Measurements from ENCODE around the gene CLCA4. TPM values are rescaled to one million over a fixed set of nuclear protein-coding genes. Genes with fewer than 3 reads are reported as not detected.

Gene CLCA4
- total and polyA plus RNA-seq, 2 experiments from 2014 or later, result not detected

- H3K4me1 ChIP-seq (ENCODE audit: insufficient read depth), result peaks cover 11% of the 10 kb centered on the region
- no peak overlapping the region for H3K4me3 ChIP-seq
- in situ Hi-C loops (cut with MboI), result loop anchor here (10.0 to 25.0 kb wide), 2 partner anchors 118 to 584 kb away; no protein-coding TSS in a partner anchor
- H3K9me2 ChIP-seq (ENCODE audit: insufficient read depth), result no peaks in the 10 kb centered on the region
- no peaks in the 10 kb centered on the region for H4K20me1 ChIP-seq (ENCODE audit: insufficient read depth)
- peaks cover 23% of the 10 kb centered on the region for H3F3A ChIP-seq (ENCODE audit: insufficient read depth)
- H3K79me2 ChIP-seq (ENCODE audit: insufficient read depth), result no peaks in the 10 kb centered on the region
- H2AFZ ChIP-seq, result no peak overlapping the region
- TF ChIP-seq EZH2 (IDR thresholded peaks at IDR 0.05; ENCODE audit: insufficient read depth, poor library complexity, severe bottlenecking) (no peak), EZH2phosphoT487 (IDR thresholded peaks at IDR 0.05; ENCODE audit: insufficient read depth, low read depth) (no peak)
- no peaks in the 10 kb centered on the region for H3K27me3 ChIP-seq (replicated peaks; ENCODE audit: insufficient read depth)
- no peak overlapping the region for H3K9ac ChIP-seq
- H3K4me2 ChIP-seq (ENCODE audit: unreplicated experiment), result no peak overlapping the region
- no peak overlapping the region for H3K27ac ChIP-seq
- H3K36me3 ChIP-seq (ENCODE audit: low read depth), result no peaks in the 10 kb centered on the region
- 82 to 84% methylated on average over 18 of the region's 18 CpGs for WGBS, 2 experiments (ENCODE audit: low coverage in 1 of 2, low lambda C conversion rate in 2 of 2, missing lambda C conversion rate in 2 of 2)
- H3K9me3 ChIP-seq (ENCODE audit: low read depth), result no peaks in the 10 kb centered on the region
- no peak for DNase-seq
Observed at GRCh38 chr1:86502721-86503405, 44.0 kb upstream of the CLCA4 start.

GRCh38 chr1:86503406-86504136, 43.3 kb upstream of the CLCA4 start:
- Histone ChIP-seq H3K4me3 (no peak overlapping the region), H2AFZ (no peak overlapping the region), H3K27ac (no peak overlapping the region), H3K4me1 (ENCODE audit: insufficient read depth) (peaks cover 16% of the 10 kb centered on the region), H4K20me1 (ENCODE audit: insufficient read depth) (no peaks in the 10 kb centered on the region), H3K27me3 (replicated peaks; ENCODE audit: insufficient read depth) (no peaks in the 10 kb centered on the region), H3K9me3 (ENCODE audit: low read depth) (no peaks in the 10 kb centered on the region), H3K79me2 (ENCODE audit: insufficient read depth) (no peaks in the 10 kb centered on the region), H3K9me2 (ENCODE audit: insufficient read depth) (no peaks in the 10 kb centered on the region), H3K36me3 (ENCODE audit: low read depth) (no peaks in the 10 kb centered on the region), H3K4me2 (ENCODE audit: unreplicated experiment) (no peak overlapping the region), H3K9ac (no peak overlapping the region), H3F3A (ENCODE audit: insufficient read depth) (peaks cover 23% of the 10 kb centered on the region)
- WGBS, 2 experiments (ENCODE audit: low coverage in 1 of 2, low lambda C conversion rate in 2 of 2, missing lambda C conversion rate in 2 of 2), result 89 to 90% methylated on average over 17 to 18 of the region's 18 CpGs
- in situ Hi-C loops (cut with MboI), result loop anchor here (10.0 to 25.0 kb wide), 2 partner anchors 119 to 584 kb away; no protein-coding TSS in a partner anchor
- no peak for DNase-seq
- no peak for TF ChIP-seq EZH2phosphoT487 (IDR thresholded peaks at IDR 0.05; ENCODE audit: insufficient read depth, low read depth)
- no peak for TF ChIP-seq EZH2 (IDR thresholded peaks at IDR 0.05; ENCODE audit: insufficient read depth, poor library complexity, severe bottlenecking)

GRCh38 chr1:86504137-86504479, 42.8 kb upstream of the CLCA4 start:
- in situ Hi-C loops (cut with MboI), result loop anchor here (10.0 to 25.0 kb wide), 2 partner anchors 119 to 583 kb away; no protein-coding TSS in a partner anchor
- no peak for DNase-seq

GRCh38 chr1:86504895-86505563, 41.8 kb upstream of the CLCA4 start:
- H4K20me1 ChIP-seq (ENCODE audit: insufficient read depth), result no peaks in the 10 kb centered on the region
- no peaks in the 10 kb centered on the region for H3K9me2 ChIP-seq (ENCODE audit: insufficient read depth)
- H3K27me3 ChIP-seq (replicated peaks; ENCODE audit: insufficient read depth), result no peaks in the 10 kb centered on the region
- 21% methylated on average over 9 of the region's 9 CpGs for WGBS, 2 experiments (ENCODE audit: low coverage in 1 of 2, low lambda C conversion rate in 2 of 2, missing lambda C conversion rate in 2 of 2)
- H3K4me2 ChIP-seq (ENCODE audit: unreplicated experiment), result peak overlapping the region; percentile 43
- H3K9ac ChIP-seq, result 0 out of 2 replicates have a peak overlapping the region, but pooled peaks have one; percentile 20
- peak; percentile 81 for DNase-seq
- TF ChIP-seq EZH2phosphoT487 (IDR thresholded peaks at IDR 0.05; ENCODE audit: insufficient read depth, low read depth) (no peak), EZH2 (IDR thresholded peaks at IDR 0.05; ENCODE audit: insufficient read depth, poor library complexity, severe bottlenecking) (no peak)
- H3K4me3 ChIP-seq, result 0 out of 2 replicates have a peak overlapping the region, but pooled peaks have one; percentile 14
- in situ Hi-C loops (cut with MboI), result loop anchor here (10.0 to 25.0 kb wide), 2 partner anchors 120 to 582 kb away; no protein-coding TSS in a partner anchor
- H3K4me1 ChIP-seq (ENCODE audit: insufficient read depth), result peaks cover 19% of the 10 kb centered on the region
- H3K9me3 ChIP-seq (ENCODE audit: low read depth), result no peaks in the 10 kb centered on the region
- no peaks in the 10 kb centered on the region for H3K79me2 ChIP-seq (ENCODE audit: insufficient read depth)
- peaks cover 23% of the 10 kb centered on the region for H3F3A ChIP-seq (ENCODE audit: insufficient read depth)
- H3K27ac ChIP-seq, result peak overlapping the region; percentile 30
- H3K36me3 ChIP-seq (ENCODE audit: low read depth), result no peaks in the 10 kb centered on the region
- peak overlapping the region; percentile 42 for H2AFZ ChIP-seq

More at GRCh38 chr1:86504137-86504479, 42.8 kb upstream of the CLCA4 start:
- H3K9ac ChIP-seq, result no peak overlapping the region
- no peak for TF ChIP-seq EZH2phosphoT487 (IDR thresholded peaks at IDR 0.05; ENCODE audit: insufficient read depth, low read depth)
- H3K36me3 ChIP-seq (ENCODE audit: low read depth), result no peaks in the 10 kb centered on the region
- H3F3A ChIP-seq (ENCODE audit: insufficient read depth), result peaks cover 23% of the 10 kb centered on the region
- WGBS, 2 experiments (ENCODE audit: low coverage in 1 of 2, low lambda C conversion rate in 2 of 2, missing lambda C conversion rate in 2 of 2), result 76 to 77% methylated on average over 9 of the region's 9 CpGs
- no peaks in the 10 kb centered on the region for H3K9me3 ChIP-seq (ENCODE audit: low read depth)
- no peaks in the 10 kb centered on the region for H3K79me2 ChIP-seq (ENCODE audit: insufficient read depth)
- H3K4me3 ChIP-seq, result no peak overlapping the region
- H3K9me2 ChIP-seq (ENCODE audit: insufficient read depth), result no peaks in the 10 kb centered on the region
- no peak overlapping the region for H3K27ac ChIP-seq
- H4K20me1 ChIP-seq (ENCODE audit: insufficient read depth), result no peaks in the 10 kb centered on the region
- no peaks in the 10 kb centered on the region for H3K27me3 ChIP-seq (replicated peaks; ENCODE audit: insufficient read depth)
- H2AFZ ChIP-seq, result no peak overlapping the region
- peaks cover 19% of the 10 kb centered on the region for H3K4me1 ChIP-seq (ENCODE audit: insufficient read depth)
- H3K4me2 ChIP-seq (ENCODE audit: unreplicated experiment), result no peak overlapping the region

Measured in GM23248 (cell line).